Lower leg skin (tissue), 3 donors: ENCODE data around the gene LYPD3.

Experiments used
- POLR2A ChIP-seq, 2 donors: fragments of 450-650 bp; IDR thresholded peaks; one replicate each; pipeline ENCODE4 v1.6.1; 2016 to 2017; ENCODE audit warnings: antibody characterized with exemption in 2 of 2, mild to moderate bottlenecking in 1 of 2, moderate library complexity in 1 of 2
- TF ChIP-seq, protein P1 (sequence below), 3 donors: fragments of 450-650 bp; IDR thresholded peaks; one replicate each; pipeline ENCODE4 v1.5.1; 2016; ENCODE audit warnings: antibody characterized with exemption in 3 of 3, mild to moderate bottlenecking in 3 of 3, moderate library complexity in 2 of 3

DNA sequence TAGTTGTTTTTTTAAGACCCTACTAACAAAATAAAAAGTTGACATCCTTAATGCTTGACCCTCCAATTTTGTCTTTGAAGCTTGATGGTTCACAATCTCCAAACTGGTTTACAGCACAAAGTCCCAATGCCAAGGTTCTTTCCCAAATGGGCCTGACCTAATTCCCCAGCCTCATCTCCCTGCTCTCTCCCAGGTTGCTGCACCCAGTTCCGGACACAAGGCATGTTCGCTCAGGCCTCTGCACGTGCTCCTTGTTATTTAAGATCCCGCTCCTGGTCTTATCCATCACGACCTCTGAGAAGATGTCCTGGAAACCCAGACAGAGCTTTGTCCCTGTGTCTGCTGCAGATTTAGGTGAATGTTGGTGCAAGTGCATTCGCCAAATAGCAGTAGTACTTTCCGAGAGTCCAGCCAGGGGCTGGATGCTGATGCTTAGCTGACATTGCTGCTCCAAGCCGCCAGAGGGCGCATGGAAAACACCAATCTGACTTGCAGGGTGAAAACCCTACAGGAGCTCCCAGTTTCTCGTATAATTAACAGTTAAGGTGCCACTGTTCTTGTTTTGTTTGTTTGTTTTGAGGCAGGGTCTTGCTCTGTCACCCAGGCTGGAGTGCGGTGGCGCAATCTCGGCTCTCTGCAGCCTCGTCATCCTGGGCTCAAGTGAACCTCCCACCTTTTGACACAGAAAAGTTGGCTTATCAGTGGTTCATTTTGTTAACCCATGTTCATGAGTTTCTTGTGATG, 18.5 kb downstream of the LYPD3 start:
- TF ChIP-seq, protein P1, sequence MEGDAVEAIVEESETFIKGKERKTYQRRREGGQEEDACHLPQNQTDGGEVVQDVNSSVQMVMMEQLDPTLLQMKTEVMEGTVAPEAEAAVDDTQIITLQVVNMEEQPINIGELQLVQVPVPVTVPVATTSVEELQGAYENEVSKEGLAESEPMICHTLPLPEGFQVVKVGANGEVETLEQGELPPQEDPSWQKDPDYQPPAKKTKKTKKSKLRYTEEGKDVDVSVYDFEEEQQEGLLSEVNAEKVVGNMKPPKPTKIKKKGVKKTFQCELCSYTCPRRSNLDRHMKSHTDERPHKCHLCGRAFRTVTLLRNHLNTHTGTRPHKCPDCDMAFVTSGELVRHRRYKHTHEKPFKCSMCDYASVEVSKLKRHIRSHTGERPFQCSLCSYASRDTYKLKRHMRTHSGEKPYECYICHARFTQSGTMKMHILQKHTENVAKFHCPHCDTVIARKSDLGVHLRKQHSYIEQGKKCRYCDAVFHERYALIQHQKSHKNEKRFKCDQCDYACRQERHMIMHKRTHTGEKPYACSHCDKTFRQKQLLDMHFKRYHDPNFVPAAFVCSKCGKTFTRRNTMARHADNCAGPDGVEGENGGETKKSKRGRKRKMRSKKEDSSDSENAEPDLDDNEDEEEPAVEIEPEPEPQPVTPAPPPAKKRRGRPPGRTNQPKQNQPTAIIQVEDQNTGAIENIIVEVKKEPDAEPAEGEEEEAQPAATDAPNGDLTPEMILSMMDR (IDR thresholded peaks at IDR 0.05), result peak in 1 of 3 donors; percentile 89
- TF ChIP-seq POLR2A (IDR thresholded peaks at IDR 0.05), result no peak
